Small intestine (tissue), 7 donors: ENCODE results near the gene GRB7. TPM values are rescaled to one million over a fixed set of nuclear protein-coding genes. Genes with fewer than 3 reads are reported as not detected.
A peak's percentile ranks its signal among the peaks of the same experiment; 100 is the strongest.
"Not testable (repeated sequence)": the region's sequence is repeated elsewhere in the genome, so short reads cannot be mapped to it uniquely, and the experiment has no call there.

ENCODE experiments used
- DNase-seq, 2 donors: peaks; one replicate each; pipeline versions ENCODE4 v3.0.0 to v3.0.0-alpha.2; 2013
- FAIRE-seq: peaks from 2 replicates; lab custom pipeline; 2012; peaks lifted over from hg19 to GRCh38; lab: Jason Lieb, UNC
- H3K27ac ChIP-seq, 3 donors: one replicate each; pipeline ENCODE4 v1.5.1; 2013; ENCODE audit warnings: low read length in 2 of 3, mild to moderate bottlenecking in 2 of 3, control low read depth in 1 of 3, inconsistent platforms in 1 of 3, low read depth in 1 of 3, moderate library complexity in 1 of 3
- H3K27me3 ChIP-seq, 3 donors: one replicate each; pipeline ENCODE4 v1.6.1; 2013; ENCODE audit warnings: low read length in 3 of 3, inconsistent platforms in 1 of 3; ENCODE audit not compliant: control insufficient read depth in 3 of 3, insufficient read depth in 3 of 3
- H3K36me3 ChIP-seq, 3 donors: one replicate each; pipeline ENCODE4 v1.6.1; 2013; ENCODE audit warnings: low read length in 3 of 3, inconsistent platforms in 1 of 3, low read depth in 1 of 3, mild to moderate bottlenecking in 1 of 3, moderate library complexity in 1 of 3; ENCODE audit not compliant: control insufficient read depth in 3 of 3, insufficient read depth in 2 of 3
- H3K4me1 ChIP-seq, 3 donors: one replicate each; pipeline ENCODE4 v1.6.1; 2013; ENCODE audit warnings: low read length in 2 of 3, inconsistent platforms in 1 of 3, low read depth in 1 of 3, mild to moderate bottlenecking in 1 of 3, moderate library complexity in 1 of 3; ENCODE audit not compliant: control insufficient read depth in 3 of 3, insufficient read depth in 2 of 3
- H3K4me3 ChIP-seq, 3 donors: one replicate each; pipeline ENCODE4 v1.5.1; 2013; ENCODE audit warnings: low read length in 3 of 3, control low read depth in 1 of 3, inconsistent platforms in 1 of 3, low read depth in 1 of 3, mild to moderate bottlenecking in 1 of 3, moderate library complexity in 1 of 3
- H3K9me3 ChIP-seq, 2 donors: one replicate each; pipeline ENCODE4 v1.6.1; 2013; ENCODE audit warnings: low read depth in 1 of 2, low read length in 1 of 2; ENCODE audit not compliant: control insufficient read depth in 2 of 2, insufficient read depth in 1 of 2
- WGBS, 3 donors: extraction: QIAGEN DNeasy Blood & Tissue Kit; methylation state at CpG; one replicate each; pipeline ENCODE4 v1.1.7; 2013; 5-methylcytosine and 5-hydroxymethylcytosine counted together
- polyA plus RNA-seq, 4 donors: library from polyadenylated mRNA; stranded (reverse) in 3 of 4; unstranded in 1 of 4; fragments of 200-250 nt in 3 of 4; fragments of 120-200 nt in 1 of 4; gene quantifications; one replicate each; pipeline versions ENCODE4 v1.2.1 to v1.2.3, GENCODE V29; 2013
- donor health status: healthy with polysubstance abuse.
- donor health status: control.
- donor health status: control.
- donor health status: Bipolar disorder and iron deficiency.
- donor health status: healthy.

Gene GRB7
- polyA plus RNA-seq, 4 donors: 10.9 to 42.4 (median 13.0) TPM

GRCh38 chr17:39704821-39705551 lies 32.8 kb upstream of the GRB7 start:
- no peak overlapping the region for H3K4me3 ChIP-seq
- peaks cover 9 to 47% (median 14%) of the 10 kb centered on the region in 3 donors for H3K4me1 ChIP-seq
- H3K27ac ChIP-seq: peak overlapping the region; percentile 4 to 81 (median 76)
- WGBS, 3 donors: 28 to 52% (median 45%) methylated on average over 11 of the region's 11 CpGs
- peaks cover 0 to 79% (median 6%) of the 10 kb centered on the region in 3 donors for H3K36me3 ChIP-seq
- H3K27me3 ChIP-seq: no peaks in the 10 kb centered on the region
- H3K9me3 ChIP-seq: no peaks in the 10 kb centered on the region
- DNase-seq (no peak), FAIRE-seq (no peak)

GRCh38 chr17:39705786-39706348 lies 31.9 kb upstream of the GRB7 start:
- Histone ChIP-seq H3K4me3 (no peak overlapping the region), H3K27me3 (no peaks in the 10 kb centered on the region), H3K9me3 (no peaks in the 10 kb centered on the region), H3K27ac (peak overlapping the region; percentile 42 to 81 (median 76)), H3K4me1 (peaks cover 9 to 47% (median 14%) of the 10 kb centered on the region in 3 donors), H3K36me3 (peaks cover 3 to 88% (median 6%) of the 10 kb centered on the region in 3 donors)
- DNase-seq (peak; percentile 60 to 93), FAIRE-seq (no peak)
- WGBS, 3 donors: 13 to 66% (median 40%) methylated on average over 12 of the region's 12 CpGs

- Histone ChIP-seq H3K27ac (peak overlapping the region in 2 of 3 donors; percentile 76 to 81), H3K4me1 (peaks cover 9 to 47% (median 14%) of the 10 kb centered on the region in 3 donors), H3K9me3 (no peaks in the 10 kb centered on the region), H3K4me3 (no peak overlapping the region), H3K27me3 (no peaks in the 10 kb centered on the region), H3K36me3 (peaks cover 4 to 93% (median 6%) of the 10 kb centered on the region in 3 donors)
- FAIRE-seq: no peak
- DNase-seq: no peak
- WGBS, 3 donors: 16 to 59% (median 38%) methylated on average over 8 of the region's 8 CpGs
Observed at GRCh38 chr17:39706383-39706782, 31.4 kb upstream of the GRB7 start.

GRCh38 chr17:39706921-39707337 lies 30.8 kb upstream of the GRB7 start:
- Histone ChIP-seq H3K4me3 (no peak overlapping the region), H3K27me3 (no peaks in the 10 kb centered on the region), H3K9me3 (no peaks in the 10 kb centered on the region), H3K36me3 (peaks cover 5 to 95% (median 6%) of the 10 kb centered on the region in 3 donors), H3K4me1 (peaks cover 9 to 44% (median 14%) of the 10 kb centered on the region in 3 donors), H3K27ac (peak overlapping the region in 2 of 3 donors; percentile 76 to 81)
- WGBS, 3 donors: 15 to 65% (median 44%) methylated on average over 7 of the region's 7 CpGs
- no peak for FAIRE-seq
- DNase-seq: no peak

- peaks cover 6 to 22% (median 10%) of the 10 kb centered on the region in 3 donors for H3K4me1 ChIP-seq
- no peak overlapping the region for H3K27ac ChIP-seq
- no peak overlapping the region for H3K4me3 ChIP-seq
- WGBS, 3 donors: 84 to 85% (median 85%) methylated on average over 14 of the region's 14 CpGs
- no peaks in the 10 kb centered on the region for H3K9me3 ChIP-seq
- FAIRE-seq (no peak), DNase-seq (no peak)
- no peaks in the 10 kb centered on the region for H3K27me3 ChIP-seq
- H3K36me3 ChIP-seq: peaks cover 10 to 95% (median 11%) of the 10 kb centered on the region in 3 donors
Observed at GRCh38 chr17:39709319-39709997, 28.3 kb upstream of the GRB7 start.

GRCh38 chr17:39709998-39710964 lies 27.5 kb upstream of the GRB7 start:
- H3K27ac ChIP-seq: no peak overlapping the region
- H3K27me3 ChIP-seq: no peaks in the 10 kb centered on the region
- DNase-seq (no peak), FAIRE-seq (no peak)
- H3K4me3 ChIP-seq: no peak overlapping the region
- H3K4me1 ChIP-seq: peaks cover 3 to 15% (median 3%) of the 10 kb centered on the region in 3 donors
- peaks cover 10 to 94% (median 15%) of the 10 kb centered on the region in 3 donors for H3K36me3 ChIP-seq
- WGBS, 3 donors: 85 to 88% (median 85%) methylated on average over 19 to 20 of the region's 20 CpGs
- H3K9me3 ChIP-seq: no peaks in the 10 kb centered on the region

GRCh38 chr17:39711071-39711470 lies 26.7 kb upstream of the GRB7 start:
- WGBS, 3 donors: 87 to 90% (median 89%) methylated on average over 11 of the region's 11 CpGs
- not testable (repeated sequence) for H3K27me3 ChIP-seq, H3K27ac ChIP-seq, H3K4me1 ChIP-seq, FAIRE-seq, H3K4me3 ChIP-seq, H3K9me3 ChIP-seq, DNase-seq
- H3K36me3 ChIP-seq: peaks cover 10 to 94% (median 19%) of the 10 kb centered on the region in 3 donors
